Stimulated activated CD8-positive, alpha-beta memory T cell treated with anti-CD3 and anti-CD28 coated beads, Interleukin-7, amount 100 ng/mL, for 24 hours (primary cell): ENCODE measurements around the gene RAB22A.
"Not testable (repeated sequence)": the region's sequence is repeated elsewhere in the genome, so short reads cannot be mapped to it uniquely, and the experiment has no call there.

ENCODE experiments used
- DNase-seq: peaks from one replicate; pipeline ENCODE4 v3.0.0-alpha.2; 2020; ENCODE audit warnings: low read depth

Gene RAB22A

DNA sequence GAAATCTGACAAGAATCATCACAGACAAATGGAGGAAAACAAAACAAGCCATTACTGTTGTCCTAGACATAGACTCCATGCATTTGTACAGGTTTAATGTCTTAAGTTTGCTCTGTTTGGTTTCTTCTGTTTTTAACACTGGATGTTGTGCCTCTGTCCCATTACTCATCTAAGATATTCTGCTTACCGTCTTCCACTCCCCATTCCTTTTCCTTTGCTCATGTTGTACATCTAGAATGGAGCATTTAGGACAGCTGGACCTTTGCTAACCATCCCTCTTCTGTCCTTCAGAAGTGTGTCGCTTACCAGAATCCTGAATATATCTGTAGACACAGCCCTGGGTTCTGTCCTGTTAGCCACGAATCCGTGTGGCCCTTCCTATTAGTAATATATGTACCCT lies 35.2 kb downstream of the RAB22A start:
- no peak for DNase-seq

DNA sequence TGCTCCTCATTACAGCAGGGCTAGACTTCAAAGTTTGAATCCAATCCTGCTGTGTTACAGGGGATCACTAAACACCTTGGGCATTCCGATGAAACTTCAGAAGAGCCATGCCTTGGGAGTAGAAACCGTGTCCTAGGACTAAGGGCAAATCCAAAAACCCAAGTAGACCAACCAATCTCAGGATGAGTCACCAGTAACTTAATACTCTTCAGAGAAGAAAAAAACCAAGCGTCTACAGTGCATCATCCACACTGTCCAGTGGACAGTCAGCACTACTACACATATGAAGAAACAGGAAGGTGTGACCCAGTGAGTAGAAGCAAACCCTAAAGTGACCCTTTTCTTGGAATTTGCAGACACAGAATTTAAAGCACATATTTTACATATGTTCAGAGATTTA lies 40.1 kb downstream of the RAB22A start:
- DNase-seq, result no peak

DNA sequence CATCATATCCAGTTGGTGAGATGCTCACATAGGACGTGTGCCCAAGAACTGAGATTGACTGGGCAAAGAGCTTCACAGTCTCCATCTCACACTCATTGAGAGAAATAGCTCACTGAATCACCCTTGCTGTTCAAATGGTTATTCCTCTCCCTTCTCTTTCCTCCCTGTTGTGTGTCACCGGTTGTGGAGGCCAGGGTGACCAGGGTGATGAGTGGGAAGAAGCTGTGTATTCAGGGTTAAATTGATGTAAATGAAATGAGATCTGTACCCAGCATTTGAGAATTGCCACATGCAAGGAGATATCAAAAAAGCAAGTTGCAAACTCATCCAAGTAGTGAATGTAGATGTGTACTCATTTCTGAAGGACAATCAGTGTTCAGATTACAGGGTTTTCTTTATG lies 43.0 kb downstream of the RAB22A start:
- DNase-seq, result no peak

DNA sequence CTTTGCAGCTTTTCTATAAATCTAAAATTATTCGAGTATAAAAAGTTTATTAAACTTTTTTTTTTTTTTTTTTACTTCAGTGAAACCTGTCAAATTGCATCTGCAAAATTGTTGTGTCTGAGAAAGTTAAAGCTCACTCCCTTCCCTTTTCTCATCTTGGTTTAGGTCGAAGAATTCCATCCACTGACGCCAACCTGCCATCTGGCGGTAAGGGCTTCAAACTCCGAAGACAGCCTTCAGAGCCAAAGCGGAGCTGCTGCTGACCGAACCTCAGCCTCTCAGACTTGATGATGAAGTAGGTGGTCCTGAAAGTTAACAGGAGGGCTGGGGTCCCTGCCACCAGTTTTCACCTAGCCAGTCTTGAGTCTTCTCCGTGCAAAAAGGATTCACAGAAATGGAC lies 49.9 kb downstream of the RAB22A start:
- no peak for DNase-seq

DNA sequence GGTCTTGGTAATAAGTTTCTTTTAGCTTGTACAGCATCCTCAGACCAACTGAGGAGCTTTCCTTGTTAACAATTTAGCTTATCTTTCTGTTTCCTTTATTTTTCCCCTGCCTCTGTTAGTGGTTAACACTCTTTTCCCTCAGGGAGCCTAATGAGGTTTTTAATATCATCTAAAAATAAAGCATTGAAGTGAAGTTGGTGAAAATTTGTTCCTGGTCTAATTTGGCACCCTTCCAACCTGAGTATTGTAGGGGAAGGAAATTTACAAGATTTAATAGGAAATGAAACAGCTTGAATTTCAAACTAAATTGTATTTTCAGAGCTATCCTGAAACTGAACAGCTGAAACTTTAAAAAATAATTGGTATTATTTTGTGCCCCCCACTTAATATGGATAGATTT lies 51.4 kb downstream of the RAB22A start:
- DNase-seq, result no peak

DNA sequence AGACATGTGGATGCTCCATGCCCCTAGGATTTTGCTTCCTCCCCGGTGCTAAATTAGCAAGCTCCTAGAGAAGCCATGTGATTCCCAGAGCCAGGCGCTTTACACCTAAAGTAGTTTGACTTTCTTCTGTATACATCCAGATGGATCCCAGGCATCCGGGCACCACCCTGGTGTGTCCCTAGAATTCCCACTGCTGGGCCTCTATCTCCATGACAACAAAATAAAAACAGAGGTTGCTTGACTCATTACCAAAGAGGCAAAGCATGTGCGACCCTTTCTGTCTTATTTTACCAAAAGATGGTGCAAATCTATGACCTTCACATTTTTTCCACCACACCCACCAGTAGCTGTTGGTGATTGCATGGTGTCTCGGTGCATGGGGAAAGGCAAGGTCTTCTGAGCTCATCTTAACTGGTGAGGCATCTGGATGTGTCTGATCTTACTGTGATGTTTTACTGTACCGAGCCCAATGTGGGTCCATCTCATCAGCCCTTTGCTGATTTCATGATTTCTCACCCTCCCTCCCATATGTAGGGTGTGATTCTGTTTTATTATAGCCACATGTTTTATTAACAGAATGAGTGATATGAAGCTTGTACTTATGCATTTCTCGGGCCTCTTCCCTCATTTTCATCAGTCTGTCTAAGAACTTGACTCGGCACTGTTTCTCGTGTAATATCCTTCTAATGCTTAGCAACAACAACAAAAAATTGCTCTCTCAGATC lies 52.1 kb downstream of the RAB22A start:
- DNase-seq, result no peak

DNA sequence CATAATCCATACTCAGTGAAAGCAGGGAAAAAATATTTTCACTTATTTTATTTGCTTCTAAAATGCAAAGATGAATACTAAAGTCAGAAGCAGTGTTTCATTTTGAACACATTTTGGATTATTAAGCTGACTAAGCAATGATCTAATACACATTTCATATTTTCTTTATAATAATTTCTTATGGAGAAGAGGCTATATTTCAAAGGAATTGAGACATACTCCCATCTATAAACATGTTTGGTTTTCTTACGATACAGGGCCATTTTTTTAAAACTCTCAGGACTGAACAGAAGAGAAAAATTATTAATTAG lies 52.6 kb downstream of the RAB22A start:
- DNase-seq, result no peak

DNA sequence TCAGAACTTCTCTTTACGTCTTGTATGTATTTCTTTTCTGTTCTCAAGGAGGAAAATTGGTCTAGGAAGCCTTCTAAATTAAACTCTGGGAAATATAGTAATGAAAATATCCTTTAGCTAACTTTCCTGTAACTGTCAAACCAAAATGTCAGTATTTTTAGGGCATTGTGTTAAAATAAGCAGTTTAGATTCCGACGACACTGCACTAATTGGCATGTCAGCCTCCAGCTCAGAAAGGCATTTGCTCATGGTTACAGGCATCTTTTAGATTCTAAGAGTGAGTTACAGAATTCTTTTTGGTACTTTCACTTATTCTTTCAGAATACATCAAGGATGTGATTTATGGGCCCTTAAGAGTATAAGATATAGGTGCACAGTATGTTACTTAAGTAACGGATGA lies 53.5 kb downstream of the RAB22A start:
- DNase-seq, result no peak

DNA sequence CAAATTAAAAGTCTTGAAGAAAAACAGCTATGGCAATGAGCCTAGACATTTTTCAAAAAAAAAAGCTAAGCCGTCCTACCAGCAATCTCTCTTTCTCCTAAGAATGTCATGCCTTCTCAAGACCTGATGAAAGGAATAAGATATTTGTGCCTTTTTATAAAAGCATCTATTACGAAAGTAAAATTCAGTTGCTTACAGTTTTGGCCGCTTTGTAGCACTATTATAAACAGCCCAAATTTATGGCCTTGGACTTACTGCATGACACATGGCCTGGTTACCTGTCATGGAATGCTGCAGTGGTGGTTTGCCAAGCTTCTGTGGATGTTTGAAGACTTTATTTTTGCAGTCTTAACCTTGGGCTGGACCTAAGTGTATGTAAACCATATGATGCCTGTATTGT lies 57.4 kb downstream of the RAB22A start:
- DNase-seq, result no peak

DNA sequence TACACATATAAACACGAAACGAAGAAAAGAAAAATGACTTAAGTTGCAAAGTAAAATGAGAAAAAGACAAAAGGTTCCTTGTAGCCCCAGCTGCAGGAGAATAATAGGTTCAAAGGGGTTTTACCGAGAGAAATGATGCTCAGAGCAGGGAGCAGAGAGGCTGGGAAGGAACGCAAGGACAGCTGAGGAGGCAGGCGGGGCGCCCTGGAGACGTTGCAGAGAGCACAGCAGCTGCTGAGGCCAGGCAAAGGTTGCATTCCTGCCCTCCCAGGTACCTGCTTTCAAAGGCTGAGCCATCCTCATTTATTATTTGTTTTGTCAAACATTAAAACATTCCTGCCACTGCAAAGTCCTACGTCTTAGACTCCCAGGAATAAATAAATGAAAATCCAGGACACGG lies 63.3 kb downstream of the RAB22A start:
- no peak for DNase-seq

DNA sequence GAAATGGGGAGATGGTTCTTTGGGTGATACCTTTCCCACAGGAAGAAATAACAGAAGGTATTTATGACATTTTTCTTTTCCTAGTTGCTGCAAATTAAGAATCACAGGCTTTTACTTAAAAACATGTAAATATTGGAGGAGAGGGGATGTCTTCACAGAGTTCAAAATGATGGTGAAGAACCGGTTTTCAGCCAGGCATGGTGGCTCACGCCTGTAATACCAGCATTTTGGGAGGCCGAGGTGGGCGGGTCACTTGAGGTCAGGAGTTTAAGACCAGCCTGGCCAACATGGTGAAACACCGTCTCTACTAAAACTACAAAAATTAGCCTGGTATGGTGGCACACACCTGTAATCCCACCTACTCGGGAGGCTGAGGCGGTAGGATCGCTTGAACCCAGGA lies 63.8 kb downstream of the RAB22A start:
- not testable (repeated sequence) for DNase-seq

DNA sequence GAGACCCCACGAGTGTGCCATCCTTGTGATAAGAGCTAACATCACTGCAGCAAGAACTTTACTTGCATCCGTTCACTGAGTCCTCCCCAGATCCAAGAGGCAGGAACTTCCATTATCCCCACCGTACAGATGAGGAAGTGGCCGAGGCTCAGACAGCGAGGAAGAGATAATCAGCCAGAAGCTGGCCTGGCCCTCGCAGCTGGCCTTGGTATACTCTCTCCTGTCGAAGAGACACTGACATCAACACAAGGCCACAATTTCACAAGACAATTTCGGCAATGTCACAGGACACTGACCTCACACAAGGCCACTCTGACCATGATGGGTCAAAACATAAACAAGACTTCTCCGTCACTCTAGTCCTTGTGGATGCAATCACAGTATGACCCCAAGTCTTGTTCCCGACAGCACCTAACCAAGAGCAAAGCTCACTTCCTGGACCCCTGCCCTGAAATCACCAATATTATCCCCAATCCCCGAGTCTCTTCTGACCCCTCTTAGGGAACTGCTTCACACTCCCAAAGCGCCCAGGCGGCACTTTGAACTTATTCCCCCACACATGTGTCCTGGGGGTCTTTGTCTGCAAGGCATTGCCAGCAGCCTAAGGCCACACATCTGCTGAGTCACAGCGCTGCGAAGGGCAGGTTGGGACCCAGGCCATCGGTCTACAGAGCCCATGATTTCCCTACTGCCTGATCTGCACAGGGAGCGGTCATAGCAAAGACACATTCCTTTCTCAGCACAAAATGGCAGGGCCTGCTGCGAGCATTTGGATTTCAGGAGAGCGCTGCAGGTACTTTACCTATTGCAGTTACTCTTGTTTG lies 64.7 kb downstream of the RAB22A start:
- no peak for DNase-seq

DNA sequence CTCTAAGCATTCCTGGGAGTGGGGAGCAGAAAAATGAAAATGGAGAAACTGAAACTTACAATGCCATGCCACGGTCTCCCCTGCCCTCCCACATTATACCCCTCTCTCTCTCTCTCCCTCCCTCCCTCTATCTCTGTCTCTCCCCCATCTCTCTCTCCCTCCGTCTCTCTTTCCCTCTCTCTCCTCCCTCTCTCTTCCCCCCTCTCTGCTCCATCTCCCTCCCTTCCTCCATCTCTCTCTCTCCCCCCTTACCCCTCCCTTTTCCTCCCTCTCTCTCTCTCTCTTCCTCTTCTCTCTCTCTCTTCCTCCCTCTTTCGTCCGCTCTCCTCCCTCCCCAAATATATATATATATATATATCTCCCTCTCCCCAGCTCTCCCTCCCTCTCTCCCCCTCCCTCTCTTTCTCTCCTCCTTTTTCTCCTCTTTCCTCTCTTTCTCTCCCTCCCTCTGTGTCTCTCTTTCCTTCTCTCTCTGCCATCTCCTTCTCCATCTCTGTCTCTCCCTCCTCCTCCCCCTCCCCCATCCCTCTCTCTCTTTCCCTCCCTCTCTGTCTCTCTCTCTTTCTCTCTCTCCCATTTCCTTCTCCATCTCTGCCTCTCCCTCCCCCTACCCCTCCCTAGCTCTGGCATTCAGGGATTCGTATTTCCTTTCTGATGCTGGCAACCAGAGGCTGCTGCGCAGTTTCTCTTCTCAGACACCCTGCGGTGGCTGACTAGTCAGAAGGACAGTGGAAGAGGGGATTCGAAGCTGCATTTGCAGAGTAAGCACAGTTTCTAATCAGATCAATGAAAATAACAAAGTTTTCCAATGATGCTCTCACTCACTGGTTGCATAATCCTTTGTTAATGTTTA lies 65.6 kb downstream of the RAB22A start:
- no peak for DNase-seq

DNA sequence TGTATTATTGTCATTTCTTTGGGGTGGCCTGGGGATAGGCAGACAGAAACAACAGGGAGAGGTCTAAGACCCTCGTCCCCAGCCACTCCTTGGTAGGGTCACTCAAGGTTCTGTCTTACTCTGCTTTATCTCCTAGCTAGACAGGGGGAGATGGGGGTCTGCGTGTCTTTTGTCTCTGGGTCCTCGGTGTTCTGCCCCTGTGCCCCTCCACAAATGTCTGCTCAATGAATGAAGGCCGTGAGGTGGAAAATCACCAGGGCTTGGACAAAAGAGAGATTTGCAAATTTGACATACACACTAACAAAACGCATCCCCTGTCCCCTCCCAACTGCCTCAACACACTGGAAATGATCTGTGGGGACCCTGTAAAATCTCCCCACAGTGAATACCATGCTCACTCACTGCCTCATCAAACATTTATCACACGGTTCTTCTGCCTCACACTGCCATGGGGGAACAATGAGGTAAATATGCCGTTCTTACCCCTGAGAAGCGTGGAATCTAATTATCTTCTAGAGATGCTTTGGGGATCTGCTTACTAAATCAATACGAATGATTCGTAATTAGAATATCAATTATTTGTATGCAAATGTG lies 66.3 kb downstream of the RAB22A start:
- DNase-seq, result no peak

DNA sequence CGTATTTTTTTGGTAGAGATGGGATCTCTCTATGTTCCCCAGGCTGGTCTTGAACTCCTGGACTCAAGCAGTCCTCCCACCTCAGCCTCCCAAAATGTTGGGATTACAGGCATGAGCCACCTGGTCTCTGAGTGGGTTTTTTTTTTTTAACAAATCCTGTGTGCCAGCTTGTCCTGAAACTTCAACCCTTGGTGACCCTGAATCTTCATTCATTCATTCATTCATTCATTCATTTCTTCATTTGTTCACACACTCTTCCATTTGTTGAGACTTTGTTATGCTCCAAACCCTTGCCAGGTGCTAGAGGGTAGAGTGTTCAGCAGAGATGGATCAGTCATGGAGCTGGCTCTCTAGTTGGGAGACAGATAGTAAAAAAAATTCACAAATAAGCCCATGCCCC lies 67.5 kb downstream of the RAB22A start:
- DNase-seq, result no peak

DNA sequence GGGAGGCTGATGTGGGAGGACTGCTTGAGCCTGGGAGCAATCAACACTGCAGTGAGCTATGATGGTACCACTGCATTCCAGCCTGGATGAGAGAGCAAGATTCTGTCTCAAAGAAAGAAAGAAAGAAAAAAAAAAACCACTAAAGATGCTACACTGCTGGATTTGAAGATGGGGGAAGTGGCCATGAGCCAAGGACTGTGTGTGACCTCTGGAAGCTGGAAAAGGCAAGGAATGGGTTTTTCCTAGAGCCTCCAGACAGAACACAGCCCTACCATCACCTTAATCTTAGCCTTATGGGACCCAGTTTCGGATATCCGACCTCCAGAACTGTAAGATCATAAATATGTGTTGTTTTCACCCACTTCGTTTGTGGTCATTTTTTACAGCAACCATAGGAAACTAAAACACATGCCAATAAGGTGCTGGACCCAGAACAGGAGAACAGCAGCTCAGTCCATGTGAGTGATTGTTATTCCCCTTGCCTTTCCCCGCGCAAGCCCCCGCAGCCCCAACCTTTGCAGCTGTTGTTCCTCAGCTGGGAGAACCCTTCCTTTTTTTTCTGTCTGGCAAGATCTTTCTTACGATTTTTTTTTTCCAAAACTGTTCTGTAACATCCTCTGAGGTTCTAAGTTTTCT lies 68.4 kb downstream of the RAB22A start:
- DNase-seq, result no peak

DNA sequence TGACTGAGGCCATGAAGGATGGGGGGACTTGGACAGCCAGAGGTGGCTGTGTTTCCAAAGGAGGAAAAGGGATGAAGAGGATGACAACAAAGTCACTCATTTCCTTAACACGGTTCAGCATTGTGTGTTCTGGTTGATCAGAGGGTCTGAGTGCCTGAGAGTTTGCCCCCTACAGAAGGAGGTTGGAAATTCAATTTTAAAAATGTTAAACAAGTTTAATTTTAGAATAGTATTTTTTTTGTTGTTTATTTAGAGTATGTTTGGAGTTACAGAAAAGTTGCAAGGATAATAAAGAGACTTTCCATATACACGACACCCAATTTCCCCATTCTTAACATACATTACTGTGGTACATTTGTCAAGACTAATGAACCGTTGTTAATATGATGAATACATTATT lies 69.2 kb downstream of the RAB22A start:
- no peak for DNase-seq

DNA sequence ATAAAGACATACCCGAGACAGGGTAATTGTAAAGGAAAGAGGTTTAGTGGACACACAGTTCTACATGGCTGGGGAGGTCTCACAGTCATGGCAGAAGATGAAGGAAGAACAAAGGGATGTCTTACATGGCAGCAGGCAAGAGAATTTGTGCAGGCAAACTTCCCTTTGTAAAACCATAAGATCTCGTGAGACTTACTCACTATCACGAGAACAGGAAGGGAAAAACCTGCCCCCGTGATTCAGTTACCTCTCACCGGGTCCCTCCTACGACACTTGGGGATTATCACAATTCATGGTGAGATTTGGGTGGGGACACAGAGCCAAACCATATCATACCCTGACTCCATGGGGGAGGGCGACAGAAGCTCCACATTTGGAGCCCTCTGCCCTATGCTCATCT lies 72.1 kb downstream of the RAB22A start:
- no peak for DNase-seq

DNA sequence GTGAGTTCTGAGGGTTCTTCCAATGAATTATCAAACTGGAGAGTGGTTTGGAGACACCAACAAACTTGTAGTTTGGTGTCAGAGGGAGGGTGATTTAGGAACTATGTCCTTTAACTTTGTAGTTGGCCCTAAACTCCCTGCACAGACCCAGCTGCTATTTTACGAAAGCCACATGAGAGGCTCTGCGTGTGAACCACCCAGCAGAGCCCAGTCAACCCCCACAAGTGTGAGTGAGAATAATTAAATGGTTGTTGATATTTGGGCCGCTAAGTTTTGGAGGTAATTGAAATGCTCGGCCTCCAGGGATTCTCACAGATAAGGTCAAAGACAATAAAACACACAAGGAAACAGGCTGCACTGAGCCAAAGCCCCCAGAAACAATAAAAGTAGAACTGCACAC lies 72.6 kb downstream of the RAB22A start:
- no peak for DNase-seq

DNA sequence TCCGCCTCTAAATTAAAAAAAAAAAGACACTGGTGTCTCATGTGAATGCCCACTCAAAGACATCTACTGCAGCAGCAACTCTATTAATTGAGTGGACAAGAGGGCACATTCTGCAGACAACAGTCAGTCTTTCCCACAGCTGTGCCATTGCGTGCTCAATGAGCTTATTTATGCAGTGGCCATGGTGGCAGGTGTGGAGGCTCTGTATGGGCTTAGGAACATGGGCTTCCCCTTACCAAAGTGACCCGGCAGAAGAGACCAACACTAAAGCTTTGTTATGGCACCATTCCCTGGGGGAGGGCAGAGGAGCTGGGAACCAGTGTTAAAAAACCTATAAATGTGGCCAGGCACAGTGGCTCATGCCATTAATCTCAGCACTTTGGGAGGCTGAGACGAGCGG lies 75.3 kb downstream of the RAB22A start:
- no peak for DNase-seq

DNA sequence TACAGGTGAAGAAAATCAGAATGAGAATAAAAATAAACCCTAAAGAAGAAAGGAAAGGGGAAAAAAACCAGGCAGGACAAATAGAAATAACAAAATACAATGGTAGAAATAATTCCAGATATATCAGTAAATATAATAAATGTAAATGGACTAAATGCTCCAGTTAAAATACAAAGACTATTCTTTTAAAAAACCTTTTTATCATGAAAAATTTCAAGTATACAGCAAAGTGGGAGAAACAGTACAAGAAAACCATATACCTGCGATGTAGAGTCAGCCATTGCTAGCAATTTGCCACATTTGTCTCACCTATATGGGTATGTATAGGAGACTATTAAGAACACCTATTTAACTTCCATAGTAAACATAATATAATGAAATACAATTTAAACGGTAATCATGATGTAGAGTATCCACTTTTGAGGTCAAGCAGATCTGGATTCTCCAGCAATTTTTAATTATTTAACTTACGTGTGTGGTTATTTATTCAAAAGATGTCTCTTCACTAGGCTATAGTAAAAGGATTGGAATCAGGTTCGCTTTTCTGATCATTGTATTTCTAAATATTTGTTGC lies 78.6 kb downstream of the RAB22A start:
- DNase-seq, result no peak

DNA sequence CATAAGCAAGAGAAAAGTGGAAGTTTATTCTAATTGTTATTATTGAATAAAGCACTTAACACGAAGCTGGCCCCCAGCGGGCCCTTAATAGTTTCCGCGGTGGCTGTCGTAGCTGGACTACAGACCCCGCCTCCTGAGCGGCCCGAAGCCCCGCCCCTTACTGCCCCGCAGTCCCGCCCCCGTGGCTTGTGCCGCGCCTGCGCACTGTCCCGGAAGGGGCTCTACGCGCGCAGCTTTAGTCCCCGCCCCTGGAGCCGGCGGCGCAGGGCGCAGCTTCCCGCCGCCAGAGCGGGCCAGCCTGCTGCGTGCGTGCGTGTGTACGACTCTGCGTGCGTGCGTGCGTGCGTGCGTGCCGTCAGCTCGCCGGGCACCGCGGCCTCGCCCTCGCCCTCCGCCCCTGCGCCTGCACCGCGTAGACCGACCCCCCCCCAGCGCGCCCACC lies 79.4 kb downstream of the RAB22A start, which contains the start of gene VAPB:
VAPB (plus strand) TSS at position 348 of the 442 bp plus-strand sequence. CDS start 231 bp downstream, outside the sequence.
- peak; percentile 91 for DNase-seq
